HFF-Myc (cell line): Measurements from ENCODE around the gene MAGEA3.
"Not testable (repeated sequence)": the region's sequence is repeated elsewhere in the genome, so short reads cannot be mapped to it uniquely, and the experiment has no call there.

ENCODE experiments used
- DNase-seq: peaks from one replicate; pipeline ENCODE4 v3.0.0-alpha.2; 2011; ENCODE audit warnings: low read depth; ENCODE audit errors: extremely low read depth
- H3K4me3 ChIP-seq: replicated peaks from 2 replicates; pipeline ENCODE4 v1.5.1; 2011; ENCODE audit warnings: low read depth, mild to moderate bottlenecking, control low read depth, low read length
- CTCF ChIP-seq: IDR thresholded peaks from 2 replicates; pipeline ENCODE4 v1.5.1; 2012; ENCODE audit warnings: mild to moderate bottlenecking, low read depth, low read length, control low read depth; ENCODE audit errors: missing control alignments

Gene MAGEA3

DNA sequence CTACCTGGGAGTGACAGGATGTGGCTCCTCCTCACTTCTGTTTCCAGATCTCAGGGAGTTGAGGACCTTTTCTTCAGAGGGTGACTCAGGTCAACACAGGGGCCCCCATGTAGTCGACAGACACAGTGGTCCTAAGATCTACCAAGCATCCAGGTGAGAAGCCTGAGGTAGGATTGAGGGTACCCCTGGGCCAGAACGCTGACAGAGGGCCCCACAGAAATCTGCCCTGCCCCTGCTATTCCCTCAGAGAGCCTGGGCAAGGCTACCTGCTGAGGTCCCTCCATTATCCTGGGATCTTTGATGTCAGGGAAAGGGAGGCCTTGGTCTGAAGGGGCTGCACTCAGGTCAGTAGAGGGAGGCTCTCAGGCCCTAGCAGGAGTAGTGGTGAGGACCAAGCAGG lies 36.5 kb downstream of the MAGEA3 start:
- no peak overlapping the region for H3K4me3 ChIP-seq
- TF ChIP-seq CTCF: no peak
- no peak for DNase-seq

DNA sequence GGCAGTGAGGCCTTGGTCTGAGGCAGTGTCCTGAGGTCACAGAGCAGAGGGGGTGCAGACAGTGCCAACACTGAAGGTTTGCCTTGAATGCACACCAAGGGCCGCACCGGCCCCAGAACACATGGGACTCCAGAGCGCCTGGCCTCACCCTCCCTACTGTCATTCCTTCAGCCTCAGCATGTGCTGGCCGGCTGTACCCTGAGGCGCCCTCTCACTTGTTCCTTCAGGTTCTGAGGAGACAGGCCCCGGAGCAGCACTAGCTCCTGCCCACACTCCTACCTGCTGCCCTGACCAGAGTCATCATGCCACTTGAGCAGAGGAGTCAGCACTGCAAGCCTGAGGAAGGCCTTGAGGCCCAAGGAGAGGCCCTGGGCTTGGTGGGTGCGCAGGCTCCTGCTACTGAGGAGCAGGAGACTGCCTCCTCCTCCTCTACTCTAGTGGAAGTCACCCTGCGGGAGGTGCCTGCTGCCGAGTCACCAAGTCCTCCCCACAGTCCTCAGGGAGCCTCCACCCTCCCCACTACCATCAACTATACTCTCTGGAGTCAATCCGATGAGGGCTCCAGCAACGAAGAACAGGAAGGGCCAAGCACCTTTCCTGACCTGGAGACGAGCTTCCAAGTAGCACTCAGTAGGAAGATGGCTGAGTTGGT lies 37.4 kb downstream of the MAGEA3 start:
- no peak for DNase-seq
- no peak for TF ChIP-seq CTCF
- H3K4me3 ChIP-seq: no peak overlapping the region

GRCh38 chrX:152736528-152736927 lies 37.9 kb downstream of the MAGEA3 start:
- not testable (repeated sequence) for DNase-seq, H3K4me3 ChIP-seq

DNA sequence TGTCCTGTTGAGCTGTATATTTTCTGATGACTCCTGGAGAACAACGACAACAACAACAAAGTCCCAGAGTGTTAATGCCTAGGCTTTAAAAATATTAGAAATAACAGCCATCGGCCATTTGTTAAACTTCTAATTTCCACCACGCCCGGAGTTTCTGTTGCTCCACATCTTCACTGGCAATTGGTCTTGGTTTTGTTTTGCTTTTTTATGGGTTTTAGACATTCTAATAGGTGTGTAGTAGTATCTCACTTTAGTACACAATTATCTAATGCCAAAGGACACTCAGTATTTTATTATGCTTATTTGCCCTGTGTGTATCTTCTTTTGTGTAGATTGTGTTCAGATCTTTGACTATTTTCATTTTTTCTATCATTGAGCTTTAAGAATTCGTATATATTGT lies 40.0 kb downstream of the MAGEA3 start:
- no peak overlapping the region for H3K4me3 ChIP-seq
- TF ChIP-seq CTCF: no peak
- no peak for DNase-seq
